C4-2B (cell line): Measurements from ENCODE around the gene PHYKPL.

Experiments used
- H3K27ac ChIP-seq: fragments of 450-650 bp; 2 replicates; pipeline ENCODE4 v1.5.1; 2017
- ZFX ChIP-seq: fragments of 450-650 bp; IDR thresholded peaks from 2 replicates; pipeline ENCODE4 v1.6.1; 2017
- TF ChIP-seq, protein P1 (sequence below): fragments of 450-650 bp; conservative IDR thresholded peaks from 2 replicates; pipeline ENCODE4 v1.5.1; 2017; ENCODE audit warnings: mild to moderate bottlenecking

Gene PHYKPL

DNA sequence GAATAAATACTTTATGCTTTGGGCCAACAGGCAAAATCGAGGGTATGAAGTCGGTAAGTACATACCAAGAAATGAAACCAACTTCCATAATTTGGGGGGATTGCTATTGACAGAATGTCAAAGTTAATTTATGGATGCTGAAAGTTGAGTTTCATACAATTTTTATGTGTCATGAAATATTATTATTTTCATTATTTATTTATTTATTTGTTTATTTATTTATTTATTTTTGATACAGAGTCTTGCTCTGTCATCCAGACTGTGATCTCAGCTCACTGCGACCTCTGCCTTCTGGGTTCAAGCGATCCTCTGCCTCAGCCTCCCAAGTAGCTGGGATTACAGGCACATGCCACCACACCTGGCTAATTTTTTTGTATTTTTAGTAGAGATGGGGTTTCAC, 40.9 kb downstream of the PHYKPL start:
- H3K27ac ChIP-seq = peak overlapping the region; percentile 53; the same call in 1 of the 2 replicates
- TF ChIP-seq, protein P1, sequence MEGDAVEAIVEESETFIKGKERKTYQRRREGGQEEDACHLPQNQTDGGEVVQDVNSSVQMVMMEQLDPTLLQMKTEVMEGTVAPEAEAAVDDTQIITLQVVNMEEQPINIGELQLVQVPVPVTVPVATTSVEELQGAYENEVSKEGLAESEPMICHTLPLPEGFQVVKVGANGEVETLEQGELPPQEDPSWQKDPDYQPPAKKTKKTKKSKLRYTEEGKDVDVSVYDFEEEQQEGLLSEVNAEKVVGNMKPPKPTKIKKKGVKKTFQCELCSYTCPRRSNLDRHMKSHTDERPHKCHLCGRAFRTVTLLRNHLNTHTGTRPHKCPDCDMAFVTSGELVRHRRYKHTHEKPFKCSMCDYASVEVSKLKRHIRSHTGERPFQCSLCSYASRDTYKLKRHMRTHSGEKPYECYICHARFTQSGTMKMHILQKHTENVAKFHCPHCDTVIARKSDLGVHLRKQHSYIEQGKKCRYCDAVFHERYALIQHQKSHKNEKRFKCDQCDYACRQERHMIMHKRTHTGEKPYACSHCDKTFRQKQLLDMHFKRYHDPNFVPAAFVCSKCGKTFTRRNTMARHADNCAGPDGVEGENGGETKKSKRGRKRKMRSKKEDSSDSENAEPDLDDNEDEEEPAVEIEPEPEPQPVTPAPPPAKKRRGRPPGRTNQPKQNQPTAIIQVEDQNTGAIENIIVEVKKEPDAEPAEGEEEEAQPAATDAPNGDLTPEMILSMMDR = no peak
- TF ChIP-seq ZFX = no peak

DNA sequence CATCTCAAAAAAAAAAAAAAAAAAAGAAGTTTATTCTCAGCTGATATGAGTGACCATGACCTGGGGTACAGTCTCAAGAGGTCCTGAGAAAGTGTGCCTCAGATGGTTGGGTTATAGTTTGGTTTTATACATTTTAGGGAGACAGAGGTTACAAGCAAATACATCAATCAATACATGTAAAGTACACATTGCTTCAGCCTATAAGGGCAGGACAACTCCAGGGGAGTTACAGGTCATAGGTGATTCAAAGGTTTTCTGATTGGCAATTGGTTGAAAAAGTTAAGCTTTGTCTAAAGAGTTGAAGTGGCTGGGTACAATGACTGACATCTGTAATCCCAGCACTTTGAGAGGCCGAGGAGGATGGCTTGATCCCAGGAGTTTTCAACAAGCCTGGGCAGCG, 43.2 kb downstream of the PHYKPL start:
- TF ChIP-seq, protein P1 = no peak
- TF ChIP-seq ZFX = no peak
- no peak overlapping the region for H3K27ac ChIP-seq

DNA sequence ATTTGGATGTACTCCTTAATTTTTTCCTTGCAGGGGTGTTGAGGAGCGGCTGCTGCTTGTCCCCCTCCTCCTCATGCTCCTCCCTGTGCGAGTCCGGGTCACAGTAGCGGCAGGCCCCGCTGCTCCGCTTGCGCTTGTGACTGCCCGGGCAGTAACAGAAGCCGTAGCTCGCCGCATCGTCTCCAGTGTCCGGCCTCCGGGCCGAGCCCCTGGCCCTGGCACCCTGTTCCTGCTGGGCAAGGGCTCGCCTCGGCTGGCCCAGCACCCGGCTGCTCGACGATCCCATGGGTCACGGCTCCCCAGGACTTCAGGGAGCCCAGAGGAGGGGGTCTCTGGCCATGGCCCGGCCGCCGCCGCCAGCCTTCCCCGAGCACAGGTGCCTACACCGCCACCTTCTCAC, 45.6 kb downstream of the PHYKPL start, which contains the start of gene GMCL2:
Gene GMCL2 (minus strand): TSS at position 358 of the 400 bp plus-strand sequence. CDS start 72 bp downstream, at position 286.
- TF ChIP-seq ZFX = no peak
- TF ChIP-seq, protein P1 = no peak
- H3K27ac ChIP-seq = no peak within 1 kb of the TSS

DNA sequence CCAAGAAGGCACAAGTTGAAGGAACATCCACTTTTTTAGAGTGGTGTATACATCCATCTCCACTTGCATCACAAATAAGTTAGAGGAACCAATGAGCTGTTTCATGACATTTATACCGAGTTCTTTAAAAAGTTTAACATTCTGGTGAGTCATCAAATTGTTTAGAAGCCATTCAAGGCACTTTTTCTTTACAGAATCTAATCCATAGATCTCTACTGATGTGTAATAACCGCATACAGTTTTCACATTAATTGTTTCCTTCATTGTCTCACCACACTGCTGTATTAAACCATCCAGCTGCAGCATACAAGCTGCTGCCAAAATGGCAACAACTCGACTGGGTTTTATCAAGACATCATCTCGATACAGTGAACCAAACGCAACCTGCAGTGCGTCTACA, 46.2 kb downstream of the PHYKPL start:
- no peak overlapping the region for H3K27ac ChIP-seq
- TF ChIP-seq, protein P1 = no peak
- no peak for TF ChIP-seq ZFX

DNA sequence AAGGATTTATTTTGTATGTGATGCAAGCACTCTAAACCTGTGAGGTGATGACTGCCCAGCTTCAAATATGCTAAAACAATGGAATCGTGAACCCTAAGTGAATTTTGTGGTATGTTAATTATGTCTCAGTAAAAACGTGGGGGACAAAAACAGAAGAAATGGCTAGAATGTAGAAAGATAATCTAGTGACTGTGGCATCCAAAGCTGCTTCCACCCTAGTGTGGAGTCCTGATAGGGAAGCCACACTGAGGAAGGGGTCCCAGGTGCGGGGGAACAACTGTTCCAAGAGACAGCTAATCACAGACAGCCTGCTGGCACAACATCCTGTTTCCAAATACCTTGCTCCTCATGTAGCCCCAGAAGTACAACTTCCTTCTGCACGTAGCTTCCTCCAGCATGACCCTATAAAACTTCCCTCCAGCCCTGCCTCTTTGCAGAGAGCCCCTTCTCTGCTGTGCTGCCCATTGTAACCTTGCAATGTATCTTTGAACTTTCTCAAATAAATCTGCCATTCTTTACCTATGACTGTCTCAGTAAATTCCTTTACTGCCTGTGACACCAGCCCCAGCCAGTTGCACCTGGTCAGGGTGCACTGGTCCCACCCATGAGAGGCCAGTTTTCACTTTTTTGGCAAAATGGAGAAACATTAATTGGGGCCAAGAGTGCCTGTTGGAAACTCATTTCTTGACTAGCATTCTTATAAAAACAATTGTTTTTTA, 50.3 kb downstream of the PHYKPL start:
- H3K27ac ChIP-seq = no peak overlapping the region

DNA sequence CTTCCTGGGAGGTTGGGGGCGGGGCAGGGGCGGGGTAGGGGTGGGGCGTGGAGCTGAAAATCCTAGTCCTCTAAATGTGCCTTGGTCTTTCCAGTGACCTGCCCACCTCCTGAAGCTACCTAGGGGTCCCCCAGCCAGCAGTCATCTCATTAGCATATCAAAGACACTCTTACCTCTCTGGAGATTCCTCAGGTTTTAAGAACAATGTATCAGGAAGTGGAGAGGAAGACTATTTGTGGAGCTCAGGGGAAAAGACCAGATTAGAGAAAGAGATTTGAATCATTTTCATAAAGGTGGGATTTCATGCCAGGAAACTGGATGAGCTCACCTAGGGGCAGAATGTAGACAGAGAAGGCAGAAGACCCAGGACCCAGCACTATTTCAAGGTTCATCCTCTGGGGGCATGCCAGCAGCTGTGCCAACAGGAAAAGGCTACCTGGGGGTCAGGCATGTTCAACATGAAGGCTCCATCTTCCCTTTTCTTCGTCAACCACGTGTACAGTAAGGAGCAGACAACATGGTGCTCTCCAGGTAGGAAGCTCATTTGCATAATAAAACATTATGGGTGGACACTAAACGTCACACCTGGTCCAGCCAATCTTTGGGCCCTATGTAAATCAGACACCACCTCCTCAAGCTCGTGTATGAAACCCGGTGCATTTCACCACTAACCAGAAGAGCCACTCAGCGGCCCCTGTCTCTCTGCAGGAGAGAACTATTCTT, 52.3 kb downstream of the PHYKPL start:
- no peak overlapping the region for H3K27ac ChIP-seq
- TF ChIP-seq, protein P1 = no peak
- TF ChIP-seq ZFX = no peak

More for the DNA sequence above, 50.3 kb downstream of the PHYKPL start:
- TF ChIP-seq ZFX = no peak
- TF ChIP-seq, protein P1 = no peak

DNA sequence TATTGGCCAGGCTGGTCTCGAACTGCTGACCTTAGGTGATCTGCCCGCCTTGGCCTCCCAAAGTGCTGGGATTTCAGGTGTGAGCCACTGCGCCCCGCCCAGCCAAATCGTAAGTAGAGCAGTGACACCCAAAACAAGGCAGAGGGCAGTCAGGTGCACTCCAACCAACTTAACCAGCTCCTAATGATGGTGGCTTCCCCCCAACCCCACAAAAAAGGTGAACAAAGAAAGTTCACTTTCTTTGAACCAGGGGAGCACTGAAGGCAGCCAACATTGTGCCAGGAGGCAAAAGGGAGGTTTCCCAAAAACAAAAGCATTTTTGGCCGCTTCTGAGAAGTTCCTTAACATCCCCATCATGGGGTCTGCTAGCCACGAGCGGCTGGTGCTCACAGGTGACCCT, 55.0 kb downstream of the PHYKPL start:
- H3K27ac ChIP-seq = no peak overlapping the region
- TF ChIP-seq, protein P1 = no peak
- TF ChIP-seq ZFX = no peak
